Measurements from ENCODE around the gene FAR2.

DNA sequence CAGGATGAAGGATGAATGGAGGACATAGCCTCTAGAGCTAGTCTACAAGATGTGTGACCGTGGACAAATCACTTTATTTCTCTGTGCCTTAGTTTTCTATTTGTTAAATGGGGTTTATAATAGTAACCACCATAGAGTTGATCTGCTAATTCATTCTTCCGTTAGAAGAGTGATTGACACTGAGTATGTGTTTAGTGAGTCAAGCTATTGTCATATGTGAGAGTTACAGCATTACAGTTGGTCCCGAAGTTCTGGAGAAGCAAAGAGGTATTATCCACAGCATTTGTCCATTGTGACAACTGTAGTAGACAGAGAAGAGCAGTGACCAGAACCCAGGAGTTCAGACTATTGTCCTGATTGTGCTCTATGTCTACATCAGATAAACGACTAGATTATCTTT, 14.1 kb downstream of the FAR2 start:
- TF ChIP-seq, protein P1, sequence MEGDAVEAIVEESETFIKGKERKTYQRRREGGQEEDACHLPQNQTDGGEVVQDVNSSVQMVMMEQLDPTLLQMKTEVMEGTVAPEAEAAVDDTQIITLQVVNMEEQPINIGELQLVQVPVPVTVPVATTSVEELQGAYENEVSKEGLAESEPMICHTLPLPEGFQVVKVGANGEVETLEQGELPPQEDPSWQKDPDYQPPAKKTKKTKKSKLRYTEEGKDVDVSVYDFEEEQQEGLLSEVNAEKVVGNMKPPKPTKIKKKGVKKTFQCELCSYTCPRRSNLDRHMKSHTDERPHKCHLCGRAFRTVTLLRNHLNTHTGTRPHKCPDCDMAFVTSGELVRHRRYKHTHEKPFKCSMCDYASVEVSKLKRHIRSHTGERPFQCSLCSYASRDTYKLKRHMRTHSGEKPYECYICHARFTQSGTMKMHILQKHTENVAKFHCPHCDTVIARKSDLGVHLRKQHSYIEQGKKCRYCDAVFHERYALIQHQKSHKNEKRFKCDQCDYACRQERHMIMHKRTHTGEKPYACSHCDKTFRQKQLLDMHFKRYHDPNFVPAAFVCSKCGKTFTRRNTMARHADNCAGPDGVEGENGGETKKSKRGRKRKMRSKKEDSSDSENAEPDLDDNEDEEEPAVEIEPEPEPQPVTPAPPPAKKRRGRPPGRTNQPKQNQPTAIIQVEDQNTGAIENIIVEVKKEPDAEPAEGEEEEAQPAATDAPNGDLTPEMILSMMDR (conservative IDR thresholded peaks at IDR 0.05 in 1 of 2, IDR thresholded peaks at IDR 0.05 in 1 of 2; ENCODE audit: extremely low read depth in 1 of 2, insufficient read depth in 1 of 2, low read depth in 1 of 2, low read length in 2 of 2): no peak
- TF ChIP-seq EZH2 (IDR thresholded peaks at IDR 0.05; ENCODE audit: borderline replicate concordance, low read length): no peak
